ENCODE measurements around the gene OTULINL.

The OTULINL gene

GRCh38 chr5:14574096-14574495, 7.5 kb upstream of the OTULINL start:
- in situ Hi-C loops (cut with HindIII; ENCODE audit: low pct_ligation_motif_present, low pct_unique_long_range_greater_than_20kb, low sequenced_read_pairs): no loop called here
- DNase-seq: no peak

- in situ Hi-C loops (cut with HindIII; ENCODE audit: low pct_ligation_motif_present, low pct_unique_long_range_greater_than_20kb, low sequenced_read_pairs): no loop called here
- no peak for DNase-seq
These were observed 6.6 kb upstream of the OTULINL start for GRCh38 chr5:14574891-14575508.

- no peak for DNase-seq
- in situ Hi-C loops (cut with HindIII; ENCODE audit: low pct_ligation_motif_present, low pct_unique_long_range_greater_than_20kb, low sequenced_read_pairs): no loop called here
These were observed 5.4 kb upstream of the OTULINL start for GRCh38 chr5:14576206-14576605.

GRCh38 chr5:14577079-14577725, 4.4 kb upstream of the OTULINL start:
- no peak for DNase-seq
- in situ Hi-C loops (cut with HindIII; ENCODE audit: low pct_ligation_motif_present, low pct_unique_long_range_greater_than_20kb, low sequenced_read_pairs): no loop called here

GRCh38 chr5:14577971-14578370, 3.6 kb upstream of the OTULINL start:
- in situ Hi-C loops (cut with HindIII; ENCODE audit: low pct_ligation_motif_present, low pct_unique_long_range_greater_than_20kb, low sequenced_read_pairs): no loop called here
- no peak for DNase-seq

GRCh38 chr5:14579246-14579645, 2.3 kb upstream of the OTULINL start:
- no peak for DNase-seq
- in situ Hi-C loops (cut with HindIII; ENCODE audit: low pct_ligation_motif_present, low pct_unique_long_range_greater_than_20kb, low sequenced_read_pairs): no loop called here

GRCh38 chr5:14579731-14580397, 1.7 kb upstream of the OTULINL start:
- in situ Hi-C loops (cut with HindIII; ENCODE audit: low pct_ligation_motif_present, low pct_unique_long_range_greater_than_20kb, low sequenced_read_pairs): no loop called here
- DNase-seq: no peak

- in situ Hi-C loops (cut with HindIII; ENCODE audit: low pct_ligation_motif_present, low pct_unique_long_range_greater_than_20kb, low sequenced_read_pairs): no loop called here
- no peak for DNase-seq
These were observed 1.1 kb upstream of the OTULINL start for GRCh38 chr5:14580398-14581034.

GRCh38 chr5:14581891-14582796, 552 bp downstream of the OTULINL start:
- peak; percentile 22 for DNase-seq
- in situ Hi-C loops (cut with HindIII; ENCODE audit: low pct_ligation_motif_present, low pct_unique_long_range_greater_than_20kb, low sequenced_read_pairs): no loop called here

GRCh38 chr5:14582797-14583137, 1.2 kb downstream of the OTULINL start:
- DNase-seq: no peak
- in situ Hi-C loops (cut with HindIII; ENCODE audit: low pct_ligation_motif_present, low pct_unique_long_range_greater_than_20kb, low sequenced_read_pairs): no loop called here

GRCh38 chr5:14584848-14585247, 3.3 kb downstream of the OTULINL start:
- in situ Hi-C loops (cut with HindIII; ENCODE audit: low pct_ligation_motif_present, low pct_unique_long_range_greater_than_20kb, low sequenced_read_pairs): no loop called here
- no peak for DNase-seq

GRCh38 chr5:14587150-14587549, 5.6 kb downstream of the OTULINL start:
- no peak for DNase-seq
- in situ Hi-C loops (cut with HindIII; ENCODE audit: low pct_ligation_motif_present, low pct_unique_long_range_greater_than_20kb, low sequenced_read_pairs): no loop called here

GRCh38 chr5:14588145-14588544, 6.6 kb downstream of the OTULINL start:
- in situ Hi-C loops (cut with HindIII; ENCODE audit: low pct_ligation_motif_present, low pct_unique_long_range_greater_than_20kb, low sequenced_read_pairs): no loop called here
- no peak for DNase-seq

GRCh38 chr5:14588758-14589543, 7.4 kb downstream of the OTULINL start:
- in situ Hi-C loops (cut with HindIII; ENCODE audit: low pct_ligation_motif_present, low pct_unique_long_range_greater_than_20kb, low sequenced_read_pairs): no loop called here

GRCh38 chr5:14590949-14591348, 9.4 kb downstream of the OTULINL start:
- in situ Hi-C loops (cut with HindIII; ENCODE audit: low pct_ligation_motif_present, low pct_unique_long_range_greater_than_20kb, low sequenced_read_pairs): no loop called here
- DNase-seq: no peak

More at GRCh38 chr5:14588758-14589543, 7.4 kb downstream of the OTULINL start:
- DNase-seq: no peak

GRCh38 chr5:14591548-14591947, 10.0 kb downstream of the OTULINL start:
- no peak for DNase-seq
- in situ Hi-C loops (cut with HindIII; ENCODE audit: low pct_ligation_motif_present, low pct_unique_long_range_greater_than_20kb, low sequenced_read_pairs): no loop called here

- DNase-seq: no peak
- in situ Hi-C loops (cut with HindIII; ENCODE audit: low pct_ligation_motif_present, low pct_unique_long_range_greater_than_20kb, low sequenced_read_pairs): no loop called here
These were observed 11.9 kb downstream of the OTULINL start for GRCh38 chr5:14593326-14594021.
